Fibroblast of pulmonary artery (primary cell): ENCODE measurements around the gene FIBCD1.

ENCODE experiments used
- DNase-seq: peaks from one replicate; pipeline ENCODE4 v3.0.0-alpha.2; 2010; ENCODE audit warnings: low read depth
- H3K4me3 ChIP-seq: replicated peaks from 2 replicates; pipeline ENCODE4 v1.5.1; 2011; ENCODE audit warnings: low read depth, mild to moderate bottlenecking, control low read depth, low read length, moderate library complexity
- CTCF ChIP-seq: IDR thresholded peaks from 2 replicates; pipeline ENCODE4 v1.5.1; 2011; ENCODE audit warnings: mild to moderate bottlenecking, control low read depth, low read length, inconsistent platforms; ENCODE audit errors: missing control alignments

FIBCD1 gene

GRCh38 chr9:130900701-130901497, 38.1 kb downstream of the FIBCD1 start:
- no peak overlapping the region for H3K4me3 ChIP-seq
- DNase-seq, result no peak
- no peak for TF ChIP-seq CTCF

- no peak for DNase-seq
- H3K4me3 ChIP-seq, result no peak overlapping the region
- no peak for TF ChIP-seq CTCF
Measured at GRCh38 chr9:130899051-130899748, 39.8 kb downstream of the FIBCD1 start.

- DNase-seq, result no peak
- no peak for TF ChIP-seq CTCF
Measured at GRCh38 chr9:130898552-130898852, 40.5 kb downstream of the FIBCD1 start.

GRCh38 chr9:130897848-130898551, 41.0 kb downstream of the FIBCD1 start:
- TF ChIP-seq CTCF, result no peak
- no peak overlapping the region for H3K4me3 ChIP-seq
- DNase-seq, result no peak

More at GRCh38 chr9:130898552-130898852, 40.5 kb downstream of the FIBCD1 start:
- no peak overlapping the region for H3K4me3 ChIP-seq

GRCh38 chr9:130897105-130897751, 41.8 kb downstream of the FIBCD1 start:
- no peak overlapping the region for H3K4me3 ChIP-seq
- no peak for DNase-seq
- no peak for TF ChIP-seq CTCF

- DNase-seq, result no peak
- H3K4me3 ChIP-seq, result no peak within 1 kb of the TSS
- TF ChIP-seq CTCF, result no peak
Measured at GRCh38 chr9:130896233-130897014, 42.6 kb downstream of the FIBCD1 start, which contains the start of gene QRFP. TSS of gene QRFP (minus strand) at chr9:130896812. CDS start at chr9:130893838, 2,974 bp downstream.
